Sigmoid colon (tissue), 7 donors: ENCODE measurements around the gene SGSM1. TPM values are rescaled to one million over a fixed set of nuclear protein-coding genes. Genes with fewer than 3 reads are reported as not detected.
A peak's percentile ranks its signal among the peaks of the same experiment; 100 is the strongest.

Source experiments
- DNase-seq: peaks from one replicate; pipeline ENCODE4 v3.0.0-alpha.2; 2019
- H3K27ac ChIP-seq, 4 donors: fragments of 200-600 bp; sonication (generic); one replicate each; pipeline ENCODE4 v1.5.1; 2016 to 2019; ENCODE audit warnings: mild to moderate bottlenecking in 1 of 4
- H3K27me3 ChIP-seq, 3 donors: fragments of 200-600 bp; sonication (generic); one replicate each; pipeline ENCODE4 v1.5.1; 2019; ENCODE audit warnings: mild to moderate bottlenecking in 1 of 3
- H3K36me3 ChIP-seq, 4 donors: fragments of 200-600 bp; sonication (generic); one replicate each; pipeline ENCODE4 v1.5.1; 2016 to 2019
- H3K4me1 ChIP-seq, 4 donors: fragments of 200-600 bp; sonication (generic); one replicate each; pipeline ENCODE4 v1.5.1; 2017 to 2019
- H3K4me3 ChIP-seq, 4 donors: fragments of 200-600 bp; sonication (generic); one replicate each; pipeline ENCODE4 v1.5.1; 2017 to 2019; ENCODE audit warnings: mild to moderate bottlenecking in 2 of 4, moderate library complexity in 1 of 4
- H3K9me3 ChIP-seq, 4 donors: fragments of 200-600 bp in 3 of 4; sonication (generic) in 3 of 4; one replicate each; pipeline versions ENCODE4 v1.5.1 to v1.6.1; 2013 to 2019
- CTCF ChIP-seq, 4 experiments: fragments of 450-650 bp in 3 of 4; fragments of 200-600 bp in 1 of 4; IDR thresholded peaks; one replicate each; pipeline ENCODE4 v1.5.1; 2016 to 2019; ENCODE audit warnings: antibody characterized with exemption in 4 of 4, mild to moderate bottlenecking in 3 of 4, moderate library complexity in 2 of 4
- EP300 ChIP-seq, 4 donors: sonication (generic); formaldehyde crosslinking; IDR thresholded peaks; one replicate each; pipeline ENCODE4 v1.6.1; 2017; ENCODE audit warnings: antibody characterized with exemption in 4 of 4
- POLR2A ChIP-seq, 2 donors: fragments of 450-650 bp; IDR thresholded peaks; one replicate each; pipeline ENCODE4 v1.6.1; 2016; ENCODE audit warnings: antibody characterized with exemption in 2 of 2, mild to moderate bottlenecking in 2 of 2, moderate library complexity in 2 of 2
- POLR2AphosphoS5 ChIP-seq, 4 donors: sonication (generic); formaldehyde crosslinking; IDR thresholded peaks; one replicate each; pipeline ENCODE4 v1.6.1; 2017; ENCODE audit warnings: antibody characterized with exemption in 4 of 4
- WGBS, 2 donors: extraction: QIAGEN DNeasy Blood & Tissue Kit; methylation state at CpG; one replicate each; pipeline ENCODE4 v1.1.7; 2013; 5-methylcytosine and 5-hydroxymethylcytosine counted together
- intact Hi-C: fragments of 100-400 bp; cut with DNase I; formaldehyde crosslinking; loops from one replicate; pipeline ENCODE4 v1.15.1; 2023
- polyA plus RNA-seq, 3 donors: library from polyadenylated mRNA; stranded (reverse); fragments of 200-250 nt; gene quantifications; one replicate each; pipeline ENCODE4 v1.2.3, GENCODE V29; 2013
- total RNA-seq, 4 donors: library from RNA; depleted of rRNA; stranded (reverse); fragments of >200 nt; gene quantifications; one replicate each; pipeline ENCODE4 v1.1.0, GENCODE V29; 2016
- donor health status: healthy with polysubstance abuse.
- donor health status: Bipolar disorder and iron deficiency.
- donor health status: healthy.

The SGSM1 gene
- total and polyA plus RNA-seq, 7 donors = 0.46 to 3.6 (median 2.3) TPM

DNA sequence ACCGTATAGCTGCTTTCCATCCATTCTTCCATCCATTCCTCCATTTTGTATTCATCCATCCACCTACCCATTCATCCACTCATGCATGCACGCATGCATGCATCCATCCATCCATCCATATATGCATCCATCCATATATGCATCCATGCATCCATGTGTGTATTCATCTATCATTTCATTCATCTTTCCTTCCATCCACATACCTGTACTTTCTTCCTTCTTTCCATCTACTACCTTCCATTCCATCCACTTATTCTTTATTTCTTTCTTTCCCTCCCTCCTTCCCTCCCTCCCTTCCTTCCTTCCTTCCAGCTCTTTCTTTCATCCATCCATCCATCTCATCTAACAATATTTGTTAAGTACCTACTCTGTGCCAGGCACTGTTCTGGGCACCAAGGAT, 166.4 kb downstream of the SGSM1 start:
- 72 to 95% methylated on average over 2 of the region's 2 CpGs for WGBS, 2 donors

GRCh38 chr22:24973872-24974271, 167.9 kb downstream of the SGSM1 start:
- Histone ChIP-seq H3K4me1 (peaks cover 0 to 27% (median 24%) of the 10 kb centered on the region in 4 donors), H3K36me3 (no peaks in the 10 kb centered on the region), H3K4me3 (no peak overlapping the region), H3K27me3 (no peaks in the 10 kb centered on the region), H3K27ac (no peak overlapping the region), H3K9me3 (no peaks in the 10 kb centered on the region)
- whole genome bisulfite sequencing, 2 donors = 13 to 68% methylated on average over 6 of the region's 6 CpGs
- TF ChIP-seq POLR2A (IDR thresholded peaks at IDR 0.05) = peak in 1 of 2 donors; percentile 21
- TF ChIP-seq EP300 (IDR thresholded peaks at IDR 0.05) = no peak
- intact Hi-C loops = no loop called here
- DNase-seq = no peak

More for the DNA sequence above, 166.4 kb downstream of the SGSM1 start:
- DNase-seq = no peak
- intact Hi-C loops = no loop called here
- no peaks in the 10 kb centered on the region for H3K9me3 ChIP-seq
- no peak overlapping the region for H3K27ac ChIP-seq
- H3K27me3 ChIP-seq = no peaks in the 10 kb centered on the region
- no peak overlapping the region for H3K4me3 ChIP-seq
- TF ChIP-seq POLR2A (IDR thresholded peaks at IDR 0.05) (no peak), CTCF (IDR thresholded peaks at IDR 0.05) (no peak), POLR2AphosphoS5 (IDR thresholded peaks at IDR 0.05) (no peak)
- H3K36me3 ChIP-seq = no peaks in the 10 kb centered on the region
- H3K4me1 ChIP-seq = peaks cover 0 to 22% (median 18%) of the 10 kb centered on the region in 4 donors

DNA sequence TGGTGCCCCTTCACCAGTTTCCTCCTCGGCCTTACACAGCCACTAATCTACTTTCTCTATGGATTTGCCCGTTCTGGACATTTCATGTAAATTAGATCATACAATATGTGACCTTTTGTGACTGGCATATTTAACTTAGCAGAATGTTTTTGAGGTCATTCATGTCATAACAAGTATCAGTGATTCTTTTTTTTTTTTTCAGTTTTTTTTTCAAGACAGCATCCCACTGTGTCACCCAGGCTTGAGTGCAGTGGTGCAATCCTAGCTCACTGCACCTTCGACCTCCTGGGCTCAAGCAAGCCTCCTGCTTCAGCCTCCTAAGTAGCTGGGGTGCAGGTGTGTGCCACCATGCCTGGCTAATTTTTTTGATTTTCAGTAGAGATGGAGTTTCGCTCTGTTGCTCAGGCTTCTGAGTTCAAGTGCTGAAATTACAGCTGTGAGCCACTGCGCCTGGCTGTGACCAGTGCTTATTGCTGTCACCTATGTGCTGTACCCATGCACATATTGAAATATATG, 169.2 kb downstream of the SGSM1 start:
- Histone ChIP-seq H3K27me3 (no peaks in the 10 kb centered on the region), H3K4me3 (no peak overlapping the region), H3K36me3 (no peaks in the 10 kb centered on the region), H3K9me3 (no peaks in the 10 kb centered on the region), H3K4me1 (peaks cover 0 to 24% (median 19%) of the 10 kb centered on the region in 4 donors), H3K27ac (no peak overlapping the region)
- intact Hi-C loops = no loop called here
- no peak for TF ChIP-seq POLR2A (IDR thresholded peaks at IDR 0.05)
- TF ChIP-seq EP300 (IDR thresholded peaks at IDR 0.05) = no peak
- TF ChIP-seq POLR2AphosphoS5 (IDR thresholded peaks at IDR 0.05) = no peak
- no peak for TF ChIP-seq CTCF (IDR thresholded peaks at IDR 0.05)
- DNase-seq = no peak
- WGBS, 2 donors = 85 to 86% methylated on average over 5 of the region's 5 CpGs

DNA sequence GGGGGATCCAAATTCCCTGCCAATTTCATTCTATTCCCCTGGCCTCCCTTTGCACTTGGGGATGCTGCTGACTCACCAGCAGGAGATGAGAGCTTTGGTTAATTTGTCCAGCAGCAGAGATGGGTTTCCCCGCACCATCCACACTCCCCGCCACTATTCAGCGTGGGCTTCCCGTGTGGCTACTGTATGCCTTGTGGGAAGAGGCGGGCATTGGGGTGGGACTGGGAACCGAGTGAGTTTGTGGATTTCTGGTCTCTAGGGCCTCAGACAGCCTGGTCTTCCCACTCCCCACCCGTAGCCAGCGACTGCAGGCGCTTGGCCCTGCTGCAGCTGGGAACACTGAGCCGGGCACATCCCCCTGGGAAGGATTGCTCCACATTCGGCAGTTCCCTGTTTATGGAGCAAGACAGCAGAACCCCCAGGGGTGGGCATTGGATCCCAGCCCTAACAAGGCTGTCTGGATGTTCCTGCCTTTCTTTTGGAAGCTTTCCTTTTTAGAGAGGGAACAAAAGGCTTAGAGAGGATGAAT, 169.9 kb downstream of the SGSM1 start:
- peak overlapping the region; percentile 58 to 73 (median 70) for H3K27ac ChIP-seq
- H3K9me3 ChIP-seq = no peaks in the 10 kb centered on the region
- WGBS, 2 donors = 72 to 75% methylated on average over 11 of the region's 11 CpGs
- peaks cover 0 to 24% (median 19%) of the 10 kb centered on the region in 4 donors for H3K4me1 ChIP-seq
- DNase-seq = peak; percentile 74
- intact Hi-C loops = no loop called here
- H3K36me3 ChIP-seq = no peaks in the 10 kb centered on the region
- no peak for TF ChIP-seq POLR2A (IDR thresholded peaks at IDR 0.05)
- TF ChIP-seq CTCF (IDR thresholded peaks at IDR 0.05) = no peak
- TF ChIP-seq POLR2AphosphoS5 (IDR thresholded peaks at IDR 0.05) = no peak
- TF ChIP-seq EP300 (IDR thresholded peaks at IDR 0.05) = no peak
- no peaks in the 10 kb centered on the region for H3K27me3 ChIP-seq
- no peak overlapping the region for H3K4me3 ChIP-seq

GRCh38 chr22:24976442-24977218, 170.6 kb downstream of the SGSM1 start:
- intact Hi-C loops = no loop called here
- WGBS, 2 donors = 66 to 80% methylated on average over 18 of the region's 18 CpGs
- DNase-seq = no peak
- TF ChIP-seq EP300 (IDR thresholded peaks at IDR 0.05) (no peak), POLR2AphosphoS5 (IDR thresholded peaks at IDR 0.05) (no peak), POLR2A (IDR thresholded peaks at IDR 0.05) (no peak), CTCF (IDR thresholded peaks at IDR 0.05) (no peak)
- Histone ChIP-seq H3K4me3 (no peak overlapping the region), H3K9me3 (no peaks in the 10 kb centered on the region), H3K4me1 (peaks cover 0 to 24% (median 19%) of the 10 kb centered on the region in 4 donors), H3K27me3 (no peaks in the 10 kb centered on the region), H3K27ac (peak overlapping the region; percentile 58 to 73 (median 70)), H3K36me3 (no peaks in the 10 kb centered on the region)
